ENCODE measurements around the gene SIVA1.

DNA sequence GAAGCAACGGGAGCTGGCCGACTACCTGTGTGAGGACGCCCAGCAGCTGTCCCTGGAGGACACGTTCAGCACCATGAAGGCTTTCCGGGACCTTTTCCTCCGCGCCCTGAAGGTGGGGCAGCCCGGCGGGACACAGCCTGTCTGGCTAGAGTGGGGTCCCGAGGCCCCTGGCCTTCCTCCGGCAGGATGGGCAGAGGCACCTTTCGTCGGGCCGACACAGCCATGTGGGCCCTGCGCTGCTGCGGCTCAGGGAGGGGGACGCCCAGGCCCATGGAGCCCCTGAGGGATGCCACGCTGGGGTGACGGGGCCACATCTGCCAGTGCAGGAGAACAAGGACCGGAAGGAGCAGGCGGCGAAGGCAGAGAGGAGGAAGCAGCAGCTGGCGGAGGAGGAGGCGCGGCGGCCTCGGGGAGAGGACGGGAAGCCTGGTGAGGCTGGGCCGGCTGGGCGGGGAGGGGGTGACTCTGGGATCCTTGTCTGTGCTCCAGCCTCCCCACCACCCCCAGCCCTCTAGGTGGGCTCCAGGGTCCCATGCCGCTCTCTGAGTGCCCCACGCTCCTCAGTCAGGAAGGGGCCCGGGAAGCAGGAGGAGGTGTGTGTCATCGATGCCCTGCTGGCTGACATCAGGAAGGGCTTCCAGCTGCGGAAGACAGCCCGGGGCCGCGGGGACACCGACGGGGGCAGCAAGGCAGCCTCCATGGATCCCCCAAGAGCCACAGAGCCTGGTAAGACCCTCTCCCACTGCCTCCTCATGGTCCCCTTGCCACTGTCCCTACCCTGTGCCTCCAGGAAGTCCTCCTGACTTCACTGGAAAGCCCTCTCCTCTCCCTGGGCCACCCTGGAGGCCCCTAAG, 39.8 kb upstream of the SIVA1 start:
- TF ChIP-seq CTCF (IDR thresholded peaks at IDR 0.05) (no peak), POLR2A (IDR thresholded peaks at IDR 0.05) (no peak)

All from esophagus squamous epithelium (tissue), 4 donors.